Hepatocyte (in vitro differentiated cells): ENCODE data around the gene DCAF7.

Experiments
- CTCF ChIP-seq: fragments of 200-600 bp; sonication (generic); IDR thresholded peaks from 2 replicates; pipeline ENCODE4 v1.5.1; 2016; ENCODE audit warnings: antibody characterized with exemption, mild to moderate bottlenecking; ENCODE audit not compliant: poor library complexity
- EZH2phosphoT487 ChIP-seq: fragments of 200-600 bp; sonication (generic); IDR thresholded peaks from one replicate; pipeline ENCODE4 v1.6.1; 2018; ENCODE audit warnings: antibody characterized with exemption, mild to moderate bottlenecking, low read depth, moderate library complexity; ENCODE audit not compliant: unreplicated experiment, severe bottlenecking

- TF ChIP-seq CTCF, result no peak
- no peak for TF ChIP-seq EZH2phosphoT487
Measured at GRCh38 chr17:63514477-63514876, 35.8 kb upstream of the DCAF7 start.
